Ovary (tissue), 9 donors: ENCODE data around the gene PAQR7. TPM values are rescaled to one million over a fixed set of nuclear protein-coding genes. Genes with fewer than 3 reads are reported as not detected.
A peak's percentile ranks its signal among the peaks of the same experiment; 100 is the strongest.

ENCODE experiments used
- DNase-seq, 5 donors: peaks; one replicate each; pipeline ENCODE4 v3.0.0-alpha.2; 2019 to 2020
- H3K27ac ChIP-seq, 2 donors: fragments of 200-600 bp; one replicate each; pipeline versions ENCODE4 v1.5.1 to v1.8.0; 2019 to 2022
- H3K27me3 ChIP-seq: fragments of 200-600 bp; one replicate; pipeline ENCODE4 v1.8.0; 2022
- H3K36me3 ChIP-seq: fragments of 200-600 bp; sonication (generic); one replicate; pipeline ENCODE4 v1.5.1; 2019
- H3K4me1 ChIP-seq: one replicate; pipeline ENCODE4 v1.8.1; 2013; ENCODE audit warnings: mild to moderate bottlenecking, moderate library complexity; ENCODE audit not compliant: insufficient read depth
- H3K4me3 ChIP-seq: fragments of 200-600 bp; sonication (generic); one replicate; pipeline ENCODE4 v1.5.1; 2017
- H3K9me3 ChIP-seq, 2 donors: fragments of 200-600 bp in 1 of 2; sonication (generic) in 1 of 2; one replicate each; pipeline versions ENCODE4 v1.5.1 to v1.8.1; 2013 to 2019; ENCODE audit warnings: mild to moderate bottlenecking in 1 of 2, moderate library complexity in 1 of 2
- CTCF ChIP-seq, 3 donors: fragments of 450-650 bp in 2 of 3; fragments of 200-600 bp in 1 of 3; IDR thresholded peaks; one replicate each; pipeline versions ENCODE4 v1.5.1 to v1.8.0; 2016 to 2022; ENCODE audit warnings: antibody characterized with exemption in 3 of 3, mild to moderate bottlenecking in 1 of 3
- EP300 ChIP-seq: sonication (generic); formaldehyde crosslinking; IDR thresholded peaks from one replicate; pipeline ENCODE4 v1.6.1; 2017; ENCODE audit warnings: antibody characterized with exemption
- POLR2A ChIP-seq: fragments of 450-650 bp; IDR thresholded peaks from one replicate; pipeline ENCODE4 v1.6.1; 2017; ENCODE audit warnings: antibody characterized with exemption, mild to moderate bottlenecking, moderate library complexity
- WGBS, 3 donors: extraction: QIAGEN DNeasy Blood & Tissue Kit in 1 of 3; methylation state at CpG; one replicate each; pipeline versions ENCODE4 v1.1.5 to v1.1.7; 2013 to 2017; 5-methylcytosine and 5-hydroxymethylcytosine counted together
- intact Hi-C, 4 donors: fragments of 100-400 bp; cut with DNase I; formaldehyde crosslinking; loops; one replicate each; pipeline versions ENCODE4 v1.11.0 to v1.15.1; 2022 to 2023
- polyA plus RNA-seq, 2 donors: library from polyadenylated mRNA; stranded (reverse); fragments of 200-250 nt in 1 of 2; fragments of 350-450 nt in 1 of 2; fragmentation: Illumina TruSeq in 1 of 2; extraction: RNeasy Lipid Tissue Mini Kit (QIAGEN cat#74804) in 1 of 2; gene quantifications; one replicate each; pipeline ENCODE4 v1.2.3, GENCODE V29; 2013 to 2014
- total RNA-seq, 7 donors: library from RNA; depleted of rRNA in 2 of 7; stranded (reverse); fragments of >200 nt in 2 of 7; fragmentation: NEBNext Ultra II Directional in 3 of 7; extraction: Animal tissue kit (Norgen Biotek cat#: 25700) in 3 of 7; gene quantifications; one replicate each; pipeline versions ENCODE4 v1.1.0 to v1.2.4, GENCODE V29; 2016 to 2023
- donor health status: DM: no; HTN: no; CAD: no; lungs with moderate emphysema.
- donor health status: DM: no; HTN: no; CAD: no.
- donor health status: Bipolar disorder and iron deficiency.
- donor health status: DM: yes; HTN: yes; CAD: no.
- donor health status: DM: no; HTN: no; CAD: no.
- donor health status: DM: yes; HTN: yes; CAD: no.

The PAQR7 gene
- total and polyA plus RNA-seq, 9 donors = 8.6 to 98.1 (median 57.7) TPM

GRCh38 chr1:25893116-25893515 lies 17.6 kb upstream of the PAQR7 start:
- intact Hi-C loops = loop anchor here in 1 of 4 donors (10.0 kb wide), 1 partner anchor 102 kb away; the partner anchor contains the start of gene PAFAH2
- DNase-seq = no peak
- H3K36me3 ChIP-seq = no peaks in the 10 kb centered on the region
- no peak overlapping the region for H3K4me3 ChIP-seq
- no peaks in the 10 kb centered on the region for H3K27me3 ChIP-seq
- 9 to 19% (median 19%) methylated on average over 4 of the region's 4 CpGs for WGBS, 3 donors
- peak overlapping the region in 1 of 2 donors; percentile 83 for H3K27ac ChIP-seq
- peaks cover 36% of the 10 kb centered on the region for H3K4me1 ChIP-seq
- TF ChIP-seq EP300 (no peak), POLR2A (no peak), CTCF (IDR thresholded peaks at IDR 0.05) (no peak)
- H3K9me3 ChIP-seq = no peaks in the 10 kb centered on the region

DNA sequence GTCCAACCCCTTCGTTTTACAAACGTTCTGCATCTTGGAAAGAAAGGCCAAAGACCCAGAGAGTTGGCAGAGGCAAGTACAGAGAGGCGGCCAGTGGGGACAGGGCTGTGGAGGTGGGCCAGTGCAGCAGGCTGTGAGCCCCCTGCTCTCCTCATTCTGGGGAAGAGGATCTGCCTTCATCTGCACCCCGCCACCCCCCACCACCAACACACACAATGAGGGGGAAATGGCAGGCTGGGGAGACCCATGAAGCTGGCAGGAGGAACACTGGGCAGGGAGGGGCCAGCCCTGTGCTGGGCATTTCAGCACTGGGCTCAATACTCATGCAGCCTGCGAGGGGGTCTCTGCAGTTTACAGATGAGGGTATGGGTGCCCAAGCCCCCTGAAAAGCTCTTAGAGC lies 16.1 kb upstream of the PAQR7 start:
- Histone ChIP-seq H3K4me1 (peaks cover 36% of the 10 kb centered on the region), H3K27ac (peak overlapping the region in 1 of 2 donors; percentile 83), H3K27me3 (no peaks in the 10 kb centered on the region), H3K4me3 (no peak overlapping the region), H3K36me3 (no peaks in the 10 kb centered on the region), H3K9me3 (no peaks in the 10 kb centered on the region)
- DNase-seq = peak in 1 of 5 donors; percentile 34
- 53 to 65% (median 54%) methylated on average over 5 of the region's 5 CpGs for WGBS, 3 donors
- TF ChIP-seq CTCF (IDR thresholded peaks at IDR 0.05) (no peak), EP300 (no peak), POLR2A (no peak)
- intact Hi-C loops = loop anchor here in 1 of 4 donors (10.0 kb wide), 1 partner anchor 103 kb away; the partner anchor contains the start of gene PAFAH2

DNA sequence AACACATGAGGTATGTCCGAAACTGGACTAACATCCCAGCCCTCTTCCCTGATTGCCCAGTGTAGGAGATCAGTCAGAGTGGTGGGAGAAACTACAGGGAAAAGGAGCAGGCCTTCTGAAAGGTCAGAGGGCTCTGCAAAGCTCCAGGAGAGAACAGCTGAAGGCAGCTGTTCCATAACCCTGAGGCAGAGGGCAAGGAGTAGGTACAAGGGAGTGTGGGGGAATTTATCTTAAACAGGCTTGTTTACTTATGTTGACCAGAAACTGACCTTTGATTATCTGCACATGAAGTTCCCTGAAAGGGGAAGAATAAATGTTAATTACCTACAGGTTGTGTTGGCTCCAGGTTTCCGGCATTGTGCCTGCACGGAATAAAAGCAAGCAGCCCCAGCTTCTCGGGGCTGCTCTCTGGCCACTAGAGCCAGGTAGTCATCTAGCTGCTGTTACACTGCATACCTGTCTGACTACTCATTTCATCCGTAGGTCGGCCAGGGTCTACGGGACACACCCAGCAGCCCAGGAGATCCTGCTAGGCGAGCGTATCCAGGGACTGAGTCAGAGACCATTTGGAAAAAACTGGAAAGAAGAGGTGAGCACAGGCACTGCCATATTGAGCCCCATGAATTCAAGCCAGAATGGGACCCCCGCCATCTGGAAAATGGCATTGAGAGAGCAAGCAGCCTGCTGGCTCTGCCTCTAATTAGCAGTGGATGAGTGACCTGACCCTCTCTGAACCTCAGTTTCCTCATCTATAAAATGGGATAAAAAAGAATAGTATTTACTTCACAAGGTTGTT lies 14.9 kb upstream of the PAQR7 start:
- Histone ChIP-seq H3K9me3 (no peaks in the 10 kb centered on the region), H3K27ac (peak overlapping the region in 1 of 2 donors; percentile 83), H3K27me3 (no peaks in the 10 kb centered on the region), H3K36me3 (no peaks in the 10 kb centered on the region), H3K4me3 (no peak overlapping the region), H3K4me1 (peaks cover 32% of the 10 kb centered on the region)
- TF ChIP-seq POLR2A (no peak), CTCF (IDR thresholded peaks at IDR 0.05) (no peak), EP300 (no peak)
- DNase-seq = peak in 4 of 5 donors; percentile 51 to 72 (median 64)
- intact Hi-C loops = loop anchor here in 1 of 4 donors (10.0 kb wide), 1 partner anchor 104 kb away; the partner anchor contains the start of gene PAFAH2
- 18 to 46% (median 20%) methylated on average over 10 of the region's 10 CpGs for WGBS, 3 donors

DNA sequence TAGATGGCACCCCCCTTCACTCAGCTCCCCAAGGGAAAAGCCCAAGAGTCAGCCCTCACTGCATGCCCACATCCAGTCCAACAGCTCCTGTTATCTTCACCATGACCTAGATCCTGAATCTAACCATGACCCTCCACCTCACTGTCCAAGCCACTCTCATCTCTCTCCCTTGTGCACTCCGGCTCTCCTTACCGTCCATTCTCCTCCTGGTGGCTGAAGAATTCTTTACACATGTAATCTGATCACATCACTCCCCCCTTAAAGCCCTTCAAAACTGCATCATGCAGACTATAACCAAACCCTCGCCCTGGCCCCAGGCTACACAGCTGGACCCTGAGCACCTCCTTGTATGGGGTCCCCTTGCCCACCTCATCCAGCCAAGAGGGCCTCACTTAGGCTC lies 14.0 kb upstream of the PAQR7 start:
- intact Hi-C loops = no loop called here
- Histone ChIP-seq H3K27ac (peak overlapping the region in 1 of 2 donors; percentile 83), H3K27me3 (no peaks in the 10 kb centered on the region), H3K4me1 (peaks cover 32% of the 10 kb centered on the region), H3K9me3 (no peaks in the 10 kb centered on the region), H3K36me3 (no peaks in the 10 kb centered on the region), H3K4me3 (no peak overlapping the region)
- DNase-seq = peak in 2 of 5 donors; percentile 26 to 40
- TF ChIP-seq CTCF (IDR thresholded peaks at IDR 0.05) = no peak
- no peak for TF ChIP-seq POLR2A
- TF ChIP-seq EP300 = no peak
- 42 to 62% (median 60%) methylated on average over 3 of the region's 3 CpGs for WGBS, 3 donors
